GM21515 (cell line): ENCODE measurements around the gene C2orf81.

Experiments used
- ATAC-seq: cut with Tn5 transposase; IDR thresholded peaks from one replicate; pipeline ENCODE4 v1.9.1; 2021; ENCODE audit not compliant: unreplicated experiment

C2orf81 gene

GRCh38 chr2:74364533-74365505, 56.6 kb downstream of the C2orf81 start:
- ATAC-seq = no peak
